ENCODE data around the gene COA3.

COA3 gene

DNA sequence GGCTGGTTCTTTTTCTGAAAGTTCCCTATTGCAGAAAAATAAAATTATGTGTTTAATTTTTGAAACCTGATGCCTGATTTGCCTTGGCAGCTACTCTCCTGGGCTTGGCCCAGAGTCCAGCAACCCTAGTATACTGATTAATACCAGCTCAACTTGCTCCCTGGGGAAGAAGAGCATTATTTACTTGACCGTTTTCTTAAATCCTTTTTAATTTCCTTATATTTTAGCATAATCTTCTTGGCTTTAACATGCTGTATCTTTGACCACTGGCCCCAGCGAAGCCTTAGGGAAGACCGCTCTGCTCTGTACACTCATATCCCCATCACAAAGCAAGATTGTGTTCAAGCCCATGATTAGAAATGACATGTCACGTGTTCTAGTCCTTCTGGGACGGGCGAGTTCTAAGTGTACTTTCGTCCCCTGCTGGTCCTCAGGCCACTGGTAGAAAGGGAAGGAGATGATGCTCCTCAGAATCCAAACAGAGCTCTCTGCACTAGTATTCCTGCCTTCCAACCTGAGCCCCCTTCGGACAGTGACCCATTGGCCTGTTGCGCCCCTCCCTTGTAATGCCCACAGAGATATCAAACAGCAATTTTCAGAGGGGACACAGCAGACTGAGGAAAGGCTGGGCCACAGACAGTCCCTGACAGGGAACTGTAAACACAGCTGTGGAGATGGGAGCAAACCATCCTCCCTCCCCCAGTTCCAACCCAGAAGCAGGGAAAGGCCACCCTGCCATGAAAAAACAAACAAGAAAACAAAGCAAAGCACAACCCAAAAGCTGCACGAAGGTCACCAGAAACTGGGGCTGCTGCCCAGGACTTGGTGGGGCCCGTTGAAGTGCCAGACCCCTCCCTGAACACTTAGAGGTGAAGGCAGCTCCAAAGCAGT is 49.4 kb downstream of the COA3 start:
- no peak for DNase-seq

DNA sequence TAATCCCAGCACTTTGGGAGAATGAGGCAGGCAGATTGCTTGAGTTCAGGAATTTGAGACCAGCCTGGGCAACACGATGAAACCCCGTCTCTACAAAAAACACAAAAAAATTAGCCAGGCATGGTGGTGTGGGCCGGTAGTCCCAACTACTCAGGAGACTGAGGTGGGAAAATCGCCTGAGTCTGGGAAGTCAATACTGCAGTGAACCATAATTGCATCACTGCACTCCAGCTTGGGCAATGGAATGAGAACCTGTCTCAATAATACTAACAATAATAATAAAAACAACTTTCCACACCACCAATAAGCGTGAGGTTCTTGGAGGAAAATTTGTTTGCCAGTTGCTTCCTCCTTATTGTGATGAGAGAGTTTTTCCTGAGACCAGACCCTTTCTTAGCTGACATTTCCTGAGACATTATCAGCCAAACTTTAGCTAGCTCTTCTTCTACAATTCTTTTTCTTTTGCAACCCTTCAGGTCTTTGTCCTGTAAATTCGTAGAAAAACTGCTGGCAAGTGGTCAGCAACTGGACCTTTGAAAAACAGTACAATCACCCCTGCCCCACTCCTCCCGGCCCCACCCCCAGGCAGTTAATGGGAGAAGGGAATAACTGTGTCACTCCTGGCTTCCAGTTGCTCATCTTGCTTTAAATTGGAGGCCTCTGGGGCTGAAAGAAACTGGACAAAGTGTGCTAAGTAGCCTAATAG is 50.1 kb downstream of the COA3 start:
- no peak for DNase-seq
